GM19025 (cell line): Measurements from ENCODE around the gene RPS6KA3.
"Not testable (repeated sequence)": the region's sequence is repeated elsewhere in the genome, so short reads cannot be mapped to it uniquely, and the experiment has no call there.

ENCODE experiments used
- ATAC-seq: cut with Tn5 transposase; IDR thresholded peaks from one replicate; pipeline ENCODE4 v1.9.1; 2021; ENCODE audit warnings: mild to moderate bottlenecking, low read depth, moderate library complexity; ENCODE audit not compliant: unreplicated experiment

The RPS6KA3 gene

GRCh38 chrX:20224814-20225487 is 41.8 kb downstream of the RPS6KA3 start:
- ATAC-seq: peak; percentile 82

DNA sequence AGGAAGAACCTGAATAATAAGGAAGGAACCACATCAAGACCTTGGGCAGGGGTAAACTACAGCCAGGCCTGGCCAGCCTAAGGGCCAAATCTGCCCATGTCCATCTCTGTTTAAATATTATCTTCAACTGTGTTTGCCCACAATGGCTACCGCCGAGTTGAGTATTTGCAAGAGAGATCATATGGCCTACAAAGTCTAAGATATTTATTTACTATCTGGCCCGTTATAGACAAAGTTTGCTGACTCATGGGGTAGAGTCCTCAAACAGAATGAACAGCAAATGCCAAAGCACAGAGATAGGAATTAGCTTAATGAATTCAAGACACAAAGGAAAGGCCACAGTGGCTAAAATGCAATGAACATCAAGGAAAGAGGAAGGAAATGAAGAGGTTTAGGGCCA is 44.8 kb downstream of the RPS6KA3 start:
- ATAC-seq: no peak

DNA sequence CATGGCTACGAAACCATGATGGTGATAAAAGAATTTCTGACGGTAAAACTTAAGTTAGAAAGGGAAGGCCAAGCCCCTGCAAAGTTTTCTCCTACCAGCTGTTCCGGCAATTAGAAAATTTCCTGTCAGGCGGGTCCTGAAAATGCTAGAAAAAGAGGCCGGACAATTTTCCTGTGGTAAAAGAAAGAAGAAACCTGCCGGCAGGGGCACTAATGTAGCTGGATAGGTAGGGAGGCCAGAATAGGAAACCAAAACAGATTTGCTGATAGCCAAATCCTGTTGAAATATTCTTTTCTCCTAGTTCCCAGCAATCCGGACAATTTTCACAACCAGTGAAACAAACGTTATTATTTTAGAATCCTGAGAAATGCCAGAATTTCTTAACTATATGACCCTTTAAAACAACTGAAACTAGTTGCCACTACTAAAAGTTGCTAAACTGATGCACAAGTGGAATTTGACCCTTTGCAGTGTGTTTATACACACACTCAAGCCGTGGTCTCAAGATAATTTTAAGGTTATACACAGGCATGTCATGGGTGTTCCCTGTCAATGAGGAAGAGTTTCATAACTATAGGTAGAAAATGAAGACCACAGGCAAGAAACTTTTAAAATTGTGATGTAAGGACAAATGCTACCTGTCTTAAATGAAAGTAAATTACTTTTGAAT is 47.7 kb downstream of the RPS6KA3 start:
- no peak for ATAC-seq

GRCh38 chrX:20217906-20218305 is 48.8 kb downstream of the RPS6KA3 start:
- ATAC-seq: no peak

GRCh38 chrX:20217271-20217670 is 49.4 kb downstream of the RPS6KA3 start:
- ATAC-seq: no peak

GRCh38 chrX:20215565-20215964 is 51.1 kb downstream of the RPS6KA3 start:
- no peak for ATAC-seq

DNA sequence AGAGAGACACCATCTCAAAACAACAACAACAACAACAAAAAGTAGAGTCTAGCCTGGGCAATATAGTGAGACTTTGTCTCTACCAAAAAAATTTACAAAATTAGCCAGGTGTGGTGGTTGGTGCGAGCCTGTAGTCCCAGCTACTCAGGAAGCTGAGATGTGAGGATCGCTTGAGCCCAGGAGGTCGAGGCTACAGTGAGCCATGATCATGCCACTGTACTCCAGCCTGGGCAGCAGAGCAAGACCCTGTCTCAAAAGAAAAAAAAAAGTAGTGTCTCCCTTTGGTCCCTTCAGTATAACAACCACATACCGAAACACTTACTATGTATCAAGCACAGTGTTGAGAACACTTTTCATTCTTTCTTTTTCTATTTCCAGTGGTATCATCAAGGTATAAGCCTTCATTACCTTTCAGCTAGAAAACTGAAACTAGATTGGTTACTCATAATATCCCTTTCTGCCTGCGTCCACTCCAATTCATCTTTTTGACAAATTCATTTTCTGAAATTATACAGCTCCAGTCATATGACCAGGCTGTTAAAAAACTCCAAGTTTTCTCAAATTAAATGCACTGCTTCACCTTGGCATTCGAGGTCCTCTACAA is 54.1 kb downstream of the RPS6KA3 start:
- ATAC-seq: peak; percentile 87

- no peak for ATAC-seq
Observed at GRCh38 chrX:20211261-20211786, 55.4 kb downstream of the RPS6KA3 start.

DNA sequence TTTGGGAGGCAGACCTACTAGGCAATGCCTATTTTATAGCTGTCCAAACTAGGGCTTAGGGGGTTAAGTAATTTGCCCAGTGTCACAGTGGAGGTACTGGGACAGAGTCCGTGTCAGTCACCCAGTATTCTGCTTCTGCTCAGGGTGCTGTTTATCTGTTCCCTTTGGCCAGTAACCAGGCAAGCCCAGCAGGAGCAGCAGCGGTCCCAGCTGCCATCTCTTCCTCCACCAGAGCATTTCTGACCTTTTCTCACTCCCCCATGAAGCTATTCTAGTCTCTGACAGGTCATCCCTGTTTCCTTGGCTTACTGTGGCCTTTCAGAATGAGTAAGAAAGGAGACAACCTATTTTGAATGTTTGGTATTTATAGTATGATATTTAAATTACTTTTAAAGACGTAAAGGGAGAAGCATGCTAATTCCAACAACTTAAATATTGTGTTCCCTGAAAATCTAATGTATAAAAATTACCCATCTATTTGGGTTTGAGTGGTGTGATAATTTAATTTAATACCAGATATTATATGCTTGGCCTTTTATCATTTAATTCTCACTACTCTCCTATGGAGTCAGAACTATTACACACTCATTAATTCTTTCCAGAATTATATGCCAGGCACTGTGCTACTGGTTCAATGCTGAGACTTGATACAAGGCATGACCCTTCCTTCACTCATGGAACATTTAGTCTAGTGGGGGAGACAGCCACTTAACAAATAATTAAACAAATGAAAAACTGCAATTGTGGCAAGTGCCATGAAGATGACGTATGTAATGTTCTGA is 60.6 kb downstream of the RPS6KA3 start:
- ATAC-seq: peak; percentile 90

- ATAC-seq: no peak
Observed at GRCh38 chrX:20204351-20204750, 62.4 kb downstream of the RPS6KA3 start.

- no peak for ATAC-seq
Observed at GRCh38 chrX:20197641-20198210, 69.0 kb downstream of the RPS6KA3 start.

- no peak for ATAC-seq
Observed at GRCh38 chrX:20189171-20189570, 77.5 kb downstream of the RPS6KA3 start.

- no peak for ATAC-seq
Observed at GRCh38 chrX:20181598-20182329, 84.9 kb downstream of the RPS6KA3 start.

DNA sequence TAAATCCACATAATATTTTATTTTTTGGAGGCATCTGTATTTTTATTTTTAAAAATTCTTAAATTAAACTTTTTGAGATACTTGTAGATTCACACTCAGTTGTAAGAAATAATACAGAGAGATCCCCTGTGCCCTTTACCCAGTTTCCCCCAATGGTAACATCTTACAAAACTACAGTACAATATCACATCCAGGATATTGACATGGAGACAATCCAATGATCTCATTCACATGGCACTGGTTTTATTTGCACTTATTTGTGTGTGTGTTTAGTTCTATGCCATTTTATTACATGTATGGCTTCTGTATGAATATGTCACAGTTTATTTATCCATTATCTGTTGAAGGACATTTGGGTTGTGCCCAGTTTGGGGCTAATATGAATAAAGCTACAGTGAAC is 89.6 kb downstream of the RPS6KA3 start:
- ATAC-seq: no peak

DNA sequence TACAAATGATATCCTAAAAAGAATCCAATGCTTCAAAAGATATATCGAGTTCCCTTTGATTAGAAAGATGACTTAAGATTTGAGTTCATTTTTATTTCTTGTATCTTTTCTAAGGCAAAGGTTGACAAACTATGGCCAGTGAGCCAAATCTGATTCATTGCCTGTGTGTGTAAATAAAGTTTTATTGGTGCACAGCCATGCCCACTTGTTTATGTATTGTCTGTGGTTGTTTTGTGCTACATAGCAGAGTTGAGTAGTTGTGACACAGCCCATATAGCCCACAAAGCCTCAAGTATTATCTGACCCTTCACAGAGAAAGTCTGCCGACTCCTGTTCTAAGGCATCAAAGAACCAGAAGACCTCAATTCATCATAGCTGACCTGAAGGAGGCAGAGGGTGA is 92.9 kb downstream of the RPS6KA3 start:
- no peak for ATAC-seq

GRCh38 chrX:20173313-20173712 is 93.4 kb downstream of the RPS6KA3 start:
- ATAC-seq: no peak

- ATAC-seq: no peak
Observed at GRCh38 chrX:20171887-20172286, 94.8 kb downstream of the RPS6KA3 start.

DNA sequence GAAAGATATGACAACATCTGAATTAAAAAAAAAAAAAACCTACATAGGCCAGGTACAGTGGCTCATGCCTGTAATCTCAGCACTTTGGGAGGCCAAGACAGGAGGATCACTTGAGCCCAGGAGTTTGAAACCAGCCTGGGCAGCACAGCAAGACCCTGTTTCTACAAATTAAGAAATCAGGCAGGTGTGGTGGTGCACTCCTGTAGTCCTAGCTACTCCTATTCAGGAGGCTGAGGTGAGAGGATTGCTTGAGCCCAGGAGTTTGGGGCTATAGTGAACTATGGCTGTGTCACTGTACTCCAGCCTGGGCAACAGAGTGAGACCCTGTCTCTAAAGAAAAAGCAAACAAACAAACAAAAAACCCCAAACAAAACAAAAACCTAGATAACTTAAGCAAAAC is 104.2 kb downstream of the RPS6KA3 start:
- ATAC-seq: not testable (repeated sequence)

DNA sequence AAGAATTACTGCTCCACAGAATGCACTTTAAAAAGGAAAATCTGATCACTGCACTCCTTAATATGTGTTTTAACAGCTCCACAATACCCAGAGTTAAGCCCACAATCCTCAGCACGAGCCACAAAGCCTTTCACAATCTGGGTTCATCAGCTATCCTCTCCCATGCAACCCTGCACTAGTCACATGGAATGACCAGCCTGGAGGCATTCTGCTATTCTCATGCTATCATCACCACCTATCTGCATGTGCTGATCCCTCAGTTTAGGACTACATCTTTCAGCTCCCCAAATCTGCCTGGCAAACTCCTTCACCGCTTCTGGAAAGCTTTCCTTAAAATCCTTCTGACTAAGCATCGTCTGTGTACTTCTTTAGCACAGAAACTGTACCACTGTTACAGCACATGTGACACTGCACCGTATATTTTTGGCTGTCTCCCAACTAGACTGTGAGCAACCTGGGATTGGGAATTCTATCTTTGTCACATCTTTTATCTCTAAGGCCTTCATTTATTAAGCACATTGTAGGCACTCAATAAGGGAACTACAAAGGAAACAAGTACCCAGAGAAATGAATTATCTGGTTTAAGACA is 106.8 kb downstream of the RPS6KA3 start:
- no peak for ATAC-seq

DNA sequence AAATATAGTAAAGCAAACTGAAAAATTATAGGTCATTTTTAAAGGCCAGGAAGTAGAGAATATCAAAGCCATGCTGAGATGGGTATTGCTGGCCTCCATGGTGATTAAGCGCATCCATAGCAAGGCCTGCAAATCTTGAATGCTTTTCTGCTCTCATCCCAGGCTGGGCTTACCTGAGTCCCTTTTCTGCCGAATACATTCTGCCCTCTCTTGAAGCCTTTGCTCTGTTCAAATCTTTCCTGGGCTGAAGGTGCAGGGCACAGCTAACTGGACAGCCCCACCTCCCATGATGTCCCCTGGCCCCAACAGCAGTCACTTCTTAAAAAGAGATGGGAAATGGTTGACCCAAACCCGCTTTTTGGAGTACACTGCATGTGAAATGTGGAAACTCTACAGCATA is 115.0 kb downstream of the RPS6KA3 start:
- ATAC-seq: no peak
